Muscle of leg (tissue), 11 donors: ENCODE data around the gene ADAM8. TPM values are rescaled to one million over a fixed set of nuclear protein-coding genes. Genes with fewer than 3 reads are reported as not detected.

Experiments
- DNase-seq: peaks from one replicate; pipeline ENCODE4 v3.0.0; 2013
- H3K27ac ChIP-seq: one replicate; pipeline ENCODE4 v1.5.1; 2013; ENCODE audit warnings: mild to moderate bottlenecking, low read length, control low read depth
- H3K27me3 ChIP-seq: one replicate; pipeline ENCODE4 v1.6.1; 2013; ENCODE audit warnings: low read length; ENCODE audit not compliant: control insufficient read depth, insufficient read depth
- H3K36me3 ChIP-seq: one replicate; pipeline ENCODE4 v1.6.1; 2013; ENCODE audit warnings: low read length; ENCODE audit not compliant: control insufficient read depth, insufficient read depth
- H3K4me1 ChIP-seq: one replicate; pipeline ENCODE4 v1.6.1; 2013; ENCODE audit warnings: low read length; ENCODE audit not compliant: control insufficient read depth, insufficient read depth
- H3K4me3 ChIP-seq: one replicate; pipeline ENCODE4 v1.5.1; 2013; ENCODE audit warnings: low read length, control low read depth
- H3K9me3 ChIP-seq: replicated peaks from 2 replicates; pipeline ENCODE4 v1.6.1; 2013; ENCODE audit warnings: low read depth, low read length; ENCODE audit not compliant: control insufficient read depth
- WGBS: methylation state at CpG from one replicate; pipeline ENCODE4 v1.1.5; 2013; ENCODE audit warnings: missing lambda C conversion rate; ENCODE audit not compliant: insufficient coverage; 5-methylcytosine and 5-hydroxymethylcytosine counted together
- polyA plus RNA-seq, 8 donors: library from polyadenylated mRNA; unstranded; fragments of 120-200 nt; gene quantifications; one replicate each; pipeline versions ENCODE4 v1.2.1 to v1.2.3, GENCODE V29; 2013; ENCODE audit warnings: inconsistent platforms in 1 of 8, low replicate concordance in 1 of 8; ENCODE audit not compliant: insufficient read length in 8 of 8, insufficient read depth in 1 of 8
- total RNA-seq: library from RNA; stranded (reverse); fragments of 120-200 nt; gene quantifications from one replicate; pipeline ENCODE4 v1.2.4, GENCODE V29; 2013

The ADAM8 gene
- total and polyA plus RNA-seq, 9 donors = 1.4 to 3.0 (median 1.9) TPM

GRCh38 chr10:133316266-133316665 lies 39.6 kb upstream of the ADAM8 start:
- 89% methylated on average over 2 of the region's 9 CpGs for WGBS
- DNase-seq = no peak
- peaks cover 16% of the 10 kb centered on the region for H3K27me3 ChIP-seq
- H3K4me3 ChIP-seq = no peak overlapping the region
- peaks cover 6% of the 10 kb centered on the region for H3K4me1 ChIP-seq
- H3K36me3 ChIP-seq = peaks cover 14% of the 10 kb centered on the region
- H3K9me3 ChIP-seq = no peaks in the 10 kb centered on the region
- no peak overlapping the region for H3K27ac ChIP-seq

GRCh38 chr10:133315847-133316246 lies 39.2 kb upstream of the ADAM8 start:
- H3K27ac ChIP-seq = no peak overlapping the region
- no peaks in the 10 kb centered on the region for H3K9me3 ChIP-seq
- peaks cover 15% of the 10 kb centered on the region for H3K36me3 ChIP-seq
- H3K27me3 ChIP-seq = peaks cover 15% of the 10 kb centered on the region
- WGBS = 78% methylated on average over 5 of the region's 5 CpGs
- H3K4me1 ChIP-seq = peaks cover 6% of the 10 kb centered on the region
- H3K4me3 ChIP-seq = no peak overlapping the region
- DNase-seq = no peak

- WGBS = 82% methylated on average over 11 of the region's 12 CpGs
Observed at GRCh38 chr10:133314911-133315310, 38.2 kb upstream of the ADAM8 start.

GRCh38 chr10:133313192-133313591 lies 36.5 kb upstream of the ADAM8 start:
- 62% methylated on average over 3 of the region's 4 CpGs for whole genome bisulfite sequencing
- H3K36me3 ChIP-seq = peaks cover 27% of the 10 kb centered on the region
- H3K4me1 ChIP-seq = peaks cover 3% of the 10 kb centered on the region
- H3K4me3 ChIP-seq = no peak overlapping the region
- no peaks in the 10 kb centered on the region for H3K9me3 ChIP-seq
- no peak for DNase-seq
- no peak overlapping the region for H3K27ac ChIP-seq
- no peaks in the 10 kb centered on the region for H3K27me3 ChIP-seq

More at GRCh38 chr10:133314911-133315310, 38.2 kb upstream of the ADAM8 start:
- Histone ChIP-seq H3K9me3 (no peaks in the 10 kb centered on the region), H3K27me3 (peaks cover 14% of the 10 kb centered on the region), H3K4me1 (peaks cover 6% of the 10 kb centered on the region), H3K27ac (no peak overlapping the region), H3K36me3 (peaks cover 23% of the 10 kb centered on the region), H3K4me3 (no peak overlapping the region)
- DNase-seq = no peak

GRCh38 chr10:133312769-133313145 lies 36.1 kb upstream of the ADAM8 start:
- Histone ChIP-seq H3K4me1 (peaks cover 6% of the 10 kb centered on the region), H3K27me3 (no peaks in the 10 kb centered on the region), H3K27ac (no peak overlapping the region), H3K36me3 (peaks cover 27% of the 10 kb centered on the region), H3K9me3 (no peaks in the 10 kb centered on the region), H3K4me3 (no peak overlapping the region)
- DNase-seq = no peak
- 90% methylated on average over 3 of the region's 9 CpGs for WGBS

- 93% methylated on average over 16 of the region's 23 CpGs for WGBS
- peaks cover 27% of the 10 kb centered on the region for H3K36me3 ChIP-seq
- peaks cover 11% of the 10 kb centered on the region for H3K4me1 ChIP-seq
- no peak for DNase-seq
- no peaks in the 10 kb centered on the region for H3K27me3 ChIP-seq
- no peak overlapping the region for H3K4me3 ChIP-seq
- no peaks in the 10 kb centered on the region for H3K9me3 ChIP-seq
- H3K27ac ChIP-seq = no peak overlapping the region
Observed at GRCh38 chr10:133312016-133312768, 35.5 kb upstream of the ADAM8 start.

- peaks cover 27% of the 10 kb centered on the region for H3K36me3 ChIP-seq
- peaks cover 16% of the 10 kb centered on the region for H3K4me1 ChIP-seq
- WGBS = 83% methylated on average over 10 of the region's 10 CpGs
- H3K4me3 ChIP-seq = no peak overlapping the region
- DNase-seq = no peak
- no peaks in the 10 kb centered on the region for H3K9me3 ChIP-seq
- H3K27ac ChIP-seq = no peak overlapping the region
- H3K27me3 ChIP-seq = no peaks in the 10 kb centered on the region
Observed at GRCh38 chr10:133311570-133311969, 34.9 kb upstream of the ADAM8 start.

GRCh38 chr10:133310789-133311188 lies 34.1 kb upstream of the ADAM8 start:
- no peak overlapping the region for H3K27ac ChIP-seq
- H3K36me3 ChIP-seq = peaks cover 27% of the 10 kb centered on the region
- no peaks in the 10 kb centered on the region for H3K27me3 ChIP-seq
- DNase-seq = no peak
- H3K9me3 ChIP-seq = no peaks in the 10 kb centered on the region
- no peak overlapping the region for H3K4me3 ChIP-seq
- 81% methylated on average over 3 of the region's 8 CpGs for WGBS
- H3K4me1 ChIP-seq = peaks cover 16% of the 10 kb centered on the region

- DNase-seq = no peak
- no peaks in the 10 kb centered on the region for H3K27me3 ChIP-seq
- H3K27ac ChIP-seq = no peak overlapping the region
- WGBS = 98% methylated on average over 14 of the region's 16 CpGs
- H3K36me3 ChIP-seq = peaks cover 31% of the 10 kb centered on the region
- H3K9me3 ChIP-seq = no peaks in the 10 kb centered on the region
- no peak overlapping the region for H3K4me3 ChIP-seq
- peaks cover 16% of the 10 kb centered on the region for H3K4me1 ChIP-seq
Observed at GRCh38 chr10:133310399-133310755, 33.7 kb upstream of the ADAM8 start.

- Histone ChIP-seq H3K9me3 (no peaks in the 10 kb centered on the region), H3K27me3 (no peaks in the 10 kb centered on the region), H3K4me3 (no peak overlapping the region), H3K36me3 (peaks cover 31% of the 10 kb centered on the region), H3K4me1 (peaks cover 16% of the 10 kb centered on the region), H3K27ac (no peak overlapping the region)
- no peak for DNase-seq
- 90% methylated on average over 33 of the region's 33 CpGs for WGBS
Observed at GRCh38 chr10:133309720-133310398, 33.2 kb upstream of the ADAM8 start.
